DMS79 treated with DMSO at 0.1 percent for 48 hours (cell line): Measurements from ENCODE around the gene FNBP1L.

Experiments used
- DNase-seq: peaks from one replicate; lab custom pipeline; 2025; lab: John Stamatoyannopoulos, UW

The FNBP1L gene

DNA sequence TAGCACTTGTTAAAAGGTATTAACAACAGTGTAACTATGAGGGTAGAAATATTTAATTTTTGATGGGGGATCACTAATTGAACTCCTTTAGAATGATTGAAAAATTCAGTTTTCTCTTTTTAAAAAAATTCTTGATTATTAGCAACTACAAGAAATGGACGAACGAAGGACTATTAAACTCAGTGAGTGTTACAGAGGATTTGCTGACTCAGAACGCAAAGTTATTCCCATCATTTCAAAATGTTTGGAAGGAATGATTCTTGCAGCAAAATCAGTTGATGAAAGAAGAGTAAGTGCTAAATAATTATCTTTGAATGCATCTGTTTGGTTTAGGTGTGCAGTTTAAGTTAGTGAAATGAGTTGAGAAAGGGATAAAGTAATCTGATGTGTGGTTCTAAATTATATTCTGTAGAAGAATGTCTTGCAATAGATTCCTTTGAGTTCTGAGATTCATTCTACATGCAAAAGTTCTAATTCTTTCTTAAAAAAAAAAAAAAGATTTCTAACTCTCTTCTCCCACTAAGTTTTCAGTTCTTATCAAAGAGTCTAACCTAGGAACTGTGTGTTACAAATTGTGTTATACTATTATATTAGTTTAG lies 85.0 kb downstream of the FNBP1L start:
- no peak for DNase-seq

DNA sequence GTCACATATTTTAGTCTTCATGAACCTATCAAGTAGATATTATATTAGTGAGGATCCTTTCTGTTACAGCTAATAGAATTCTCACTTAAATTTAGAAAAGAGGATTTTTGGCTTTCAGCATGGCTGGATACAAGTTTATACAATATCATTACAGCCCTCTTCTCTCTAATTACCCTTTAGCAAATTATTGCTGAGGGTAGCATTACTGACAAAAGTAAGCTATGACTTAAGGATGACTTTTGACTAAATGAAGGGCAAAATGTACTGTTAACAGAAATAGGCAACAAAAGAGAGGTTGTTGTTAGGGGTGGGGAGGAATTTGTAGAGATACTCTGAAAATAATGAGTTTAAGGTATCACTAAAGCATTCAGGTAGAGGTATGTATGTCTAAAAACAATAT lies 85.8 kb downstream of the FNBP1L start:
- no peak for DNase-seq

DNA sequence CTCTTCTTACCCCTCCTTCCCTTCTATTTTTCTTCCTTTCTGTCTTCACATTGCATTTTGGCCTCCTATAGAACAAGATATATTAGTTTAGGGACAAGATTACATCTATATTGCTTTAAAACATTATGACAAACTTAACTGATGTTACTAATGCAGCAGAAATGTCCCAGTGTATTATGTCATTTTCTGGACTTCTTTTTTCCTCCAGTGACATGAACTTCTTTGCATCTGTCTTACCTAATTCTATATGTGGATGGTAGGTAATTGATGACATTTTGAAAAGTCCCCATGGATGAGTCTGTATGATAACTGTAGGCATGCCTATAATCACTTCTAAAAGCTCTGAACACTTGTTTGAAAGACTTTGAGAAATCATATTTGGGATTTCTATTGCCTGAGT lies 89.5 kb downstream of the FNBP1L start:
- no peak for DNase-seq

DNA sequence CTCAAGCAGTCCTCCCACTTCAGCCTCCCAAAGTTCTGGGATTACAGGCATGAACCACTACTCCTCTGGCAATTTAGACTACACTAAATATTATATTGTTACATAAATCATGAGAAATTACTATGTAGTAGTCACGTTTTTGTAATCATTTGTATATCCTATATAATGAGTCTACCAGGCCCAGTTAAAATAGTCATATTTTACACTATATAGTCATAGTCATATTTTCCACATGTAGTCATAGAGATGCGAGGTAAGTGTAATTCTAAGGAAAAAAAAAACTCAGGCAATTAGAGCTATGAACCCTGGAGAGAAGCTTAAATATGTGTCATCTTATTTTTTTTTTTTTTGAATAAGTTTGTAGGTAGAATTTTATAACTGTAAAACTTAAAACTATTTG lies 90.0 kb downstream of the FNBP1L start:
- DNase-seq: no peak

DNA sequence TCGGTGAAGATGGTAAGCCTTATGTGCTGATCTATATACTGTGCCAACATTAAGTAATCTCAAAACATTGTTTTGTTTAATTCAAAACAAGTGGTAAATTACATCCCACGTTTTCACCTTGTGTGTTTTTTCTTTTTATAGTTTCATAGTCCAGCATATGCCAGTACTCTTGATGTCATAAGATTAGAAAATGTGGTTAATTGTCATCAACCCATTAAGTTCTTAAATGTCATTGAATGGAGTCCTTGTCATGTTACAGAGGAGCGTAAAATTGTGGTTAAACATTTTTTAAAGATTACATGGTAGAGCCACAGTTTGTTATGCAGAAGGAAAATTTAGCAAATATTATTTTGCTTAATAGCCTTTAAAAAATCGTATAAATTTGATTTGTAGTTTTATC lies 93.1 kb downstream of the FNBP1L start:
- DNase-seq: no peak

DNA sequence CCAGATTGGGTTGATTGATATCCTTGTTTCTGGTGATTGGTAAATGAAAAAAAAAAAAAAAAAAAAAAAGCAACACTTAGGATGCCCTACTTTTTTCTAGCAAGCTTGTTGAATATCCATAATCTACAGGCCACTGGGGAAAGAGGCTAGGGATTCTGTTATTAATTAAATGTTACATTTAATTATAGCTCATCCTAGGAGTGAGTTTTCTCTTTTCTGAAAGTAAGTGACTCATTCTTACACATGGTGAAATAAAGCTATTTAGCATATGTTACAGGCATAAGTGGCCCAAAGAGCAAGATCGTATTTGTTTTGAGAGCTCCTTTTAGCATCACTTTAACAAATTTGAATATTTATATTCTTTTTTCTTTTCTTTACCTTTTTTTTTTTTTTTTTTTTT lies 94.5 kb downstream of the FNBP1L start:
- DNase-seq: no peak

DNA sequence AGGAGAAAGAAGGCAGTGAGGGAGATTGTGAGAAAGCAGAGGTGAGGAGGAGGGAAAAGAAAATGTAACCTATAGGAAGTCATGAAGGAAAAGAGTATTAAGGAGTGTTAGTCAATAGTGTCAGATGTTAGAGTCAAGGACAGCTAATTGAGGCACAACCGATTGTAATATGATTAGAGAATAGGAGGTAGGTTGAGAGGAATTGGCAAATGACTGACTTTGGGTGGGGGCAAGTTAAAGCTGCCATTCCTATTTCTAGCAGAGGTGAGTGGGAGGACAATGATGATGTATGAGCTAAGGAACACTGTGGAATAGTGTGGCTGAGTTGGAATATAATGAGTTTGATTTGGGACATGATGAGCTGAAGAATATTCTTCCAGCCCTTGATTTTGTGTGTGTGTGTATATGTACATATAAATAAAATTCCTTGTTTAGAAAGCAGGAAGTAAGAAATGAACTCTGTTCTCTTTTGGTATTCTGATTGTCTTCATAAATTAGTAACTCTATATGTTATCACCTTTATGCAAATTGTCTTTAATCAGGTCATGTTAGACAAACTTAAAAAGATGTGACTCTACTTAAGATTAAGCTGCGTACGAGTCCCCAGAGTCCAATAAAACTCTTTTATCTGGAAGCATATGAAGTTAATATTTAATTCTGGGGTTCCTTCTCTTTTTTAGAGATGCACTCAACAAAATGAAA lies 98.4 kb downstream of the FNBP1L start:
- DNase-seq: no peak

DNA sequence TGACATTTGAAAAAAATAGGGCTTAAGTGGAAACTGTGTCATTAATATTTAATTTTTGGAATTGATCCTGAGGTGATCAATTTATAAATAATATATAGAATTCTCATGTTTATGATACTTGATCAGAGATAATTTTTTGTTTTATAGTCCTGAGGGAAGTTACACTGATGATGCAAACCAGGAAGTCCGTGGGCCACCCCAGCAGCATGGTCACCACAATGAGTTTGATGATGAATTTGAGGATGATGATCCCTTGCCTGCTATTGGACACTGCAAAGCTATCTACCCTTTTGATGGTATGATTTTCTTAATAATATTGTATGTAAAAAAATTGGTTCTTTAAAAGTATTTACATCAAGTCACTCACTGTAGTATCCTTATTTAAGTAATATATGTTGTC lies 101.2 kb downstream of the FNBP1L start:
- DNase-seq: no peak

DNA sequence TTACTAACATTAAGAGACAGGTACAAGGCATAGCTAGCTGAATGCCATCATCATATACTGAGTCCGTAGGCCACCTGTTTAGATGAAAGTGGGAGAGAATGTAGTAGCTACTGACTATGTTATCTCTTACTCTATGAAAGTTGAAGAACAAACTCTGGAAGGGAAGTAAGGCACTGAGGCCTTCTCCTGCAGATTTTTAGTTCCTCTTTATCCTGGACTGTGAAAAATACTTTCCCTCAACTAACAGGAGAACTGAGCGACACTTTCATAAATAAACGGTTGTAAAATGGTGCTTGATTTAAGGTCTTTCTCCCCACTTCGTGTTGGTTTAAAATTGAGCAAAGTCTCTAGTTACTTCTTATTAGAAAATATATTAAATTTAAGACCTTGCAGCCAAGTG lies 101.9 kb downstream of the FNBP1L start:
- no peak for DNase-seq

DNA sequence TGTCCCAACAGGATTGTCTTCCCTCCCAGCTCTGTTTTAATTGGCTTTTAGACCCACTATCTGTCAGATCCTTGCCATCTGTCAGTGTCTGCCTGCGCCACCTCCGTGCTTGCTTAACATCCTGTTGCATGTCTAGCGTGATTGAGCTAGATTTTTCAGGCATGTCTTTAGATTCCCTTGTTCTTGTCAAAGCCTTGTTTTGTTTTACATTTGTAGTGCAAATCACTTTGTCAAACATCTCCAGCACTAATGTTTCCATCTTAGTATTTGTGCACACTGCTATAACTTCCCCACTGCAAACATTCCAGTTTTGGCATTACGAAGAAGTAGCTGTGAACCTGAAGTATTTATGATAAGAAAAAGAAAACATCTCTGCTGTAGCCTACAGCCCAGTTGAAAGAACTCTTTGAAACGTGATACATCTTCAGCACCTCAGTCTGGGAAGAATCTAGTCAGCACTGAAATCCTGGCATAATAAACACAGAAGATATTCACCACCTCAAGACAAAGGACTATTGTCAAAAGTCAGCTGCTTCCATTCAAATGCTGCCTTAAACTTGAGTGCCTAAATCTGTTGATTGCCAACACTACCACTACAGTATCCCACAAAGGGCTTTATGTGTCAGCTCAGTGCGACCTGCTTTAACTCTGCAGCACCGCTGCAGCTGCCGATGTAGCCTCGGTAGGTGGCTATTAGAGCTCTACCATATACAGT lies 105.0 kb downstream of the FNBP1L start:
- no peak for DNase-seq

DNA sequence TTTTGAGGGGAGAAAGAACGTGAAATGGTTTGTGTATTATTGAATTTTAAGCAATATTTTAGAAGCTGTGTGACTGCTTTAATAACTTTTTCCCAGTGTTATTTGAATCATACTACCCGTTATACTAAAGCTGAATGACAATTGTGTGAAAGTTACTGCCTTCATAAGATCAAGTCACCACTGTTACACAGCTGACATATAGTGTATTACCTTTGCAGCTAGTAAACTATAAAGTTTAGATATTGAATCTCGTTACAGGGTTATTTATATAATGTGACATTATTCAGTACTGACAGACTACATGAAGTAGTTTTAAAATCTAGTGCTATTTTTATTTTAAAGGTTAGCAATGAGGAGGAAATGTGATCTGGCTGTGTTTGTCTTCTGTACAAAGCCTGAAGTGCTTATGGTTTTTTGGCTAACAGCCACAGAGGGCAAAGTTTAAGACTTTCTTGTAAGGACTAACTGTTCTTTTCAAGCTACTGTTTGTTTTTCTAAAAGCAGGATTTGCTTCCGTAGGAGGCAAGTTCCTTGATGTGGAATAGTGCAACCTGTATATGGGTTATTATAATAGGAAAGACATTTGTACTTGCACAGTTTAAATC lies 106.1 kb downstream of the FNBP1L start:
- peak; percentile 27 for DNase-seq

DNA sequence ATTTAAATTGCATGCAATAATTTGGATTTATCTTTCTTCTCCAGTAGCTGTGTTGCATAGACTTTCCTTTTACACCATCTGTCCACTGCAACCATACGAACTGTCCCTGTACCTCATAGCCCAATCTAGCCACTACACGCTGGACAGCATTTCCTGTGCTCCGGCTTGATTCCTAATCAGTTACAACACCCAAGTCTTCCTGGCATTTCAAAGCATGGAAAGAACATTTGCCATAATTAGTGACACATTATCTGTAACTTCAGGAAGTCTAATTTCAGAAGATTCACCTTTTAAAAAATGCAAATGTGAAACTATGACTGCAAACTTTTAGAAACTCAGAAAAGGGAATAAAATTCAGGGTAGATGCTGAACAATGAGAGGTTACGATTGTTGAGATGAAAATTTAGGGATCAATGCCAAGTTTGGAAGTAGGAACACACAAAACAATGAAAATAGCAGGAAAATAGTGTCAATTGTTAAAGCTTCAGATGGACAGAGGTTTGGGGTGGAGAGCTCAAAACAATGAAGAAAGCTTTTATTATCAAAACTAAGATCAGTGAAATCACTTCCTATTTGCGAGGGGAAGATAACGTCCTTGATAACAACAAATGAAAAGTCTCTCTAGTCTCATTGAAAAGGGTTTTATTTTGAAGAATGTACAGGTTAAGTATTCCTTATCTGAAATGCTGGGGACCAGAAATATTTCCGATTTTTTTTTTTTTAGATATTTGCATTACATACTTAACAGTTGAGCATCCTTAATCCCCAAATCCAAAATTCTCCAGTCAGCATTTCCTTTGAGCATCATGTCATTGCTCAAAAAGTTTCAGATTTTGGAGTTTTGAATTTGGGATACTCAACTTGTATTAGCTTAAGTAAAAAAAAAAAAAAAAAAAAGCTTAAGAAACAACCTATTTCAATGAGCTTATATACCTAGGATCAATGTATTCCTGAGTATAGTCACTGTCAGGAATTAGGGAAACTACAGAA lies 107.3 kb downstream of the FNBP1L start:
- DNase-seq: no peak

DNA sequence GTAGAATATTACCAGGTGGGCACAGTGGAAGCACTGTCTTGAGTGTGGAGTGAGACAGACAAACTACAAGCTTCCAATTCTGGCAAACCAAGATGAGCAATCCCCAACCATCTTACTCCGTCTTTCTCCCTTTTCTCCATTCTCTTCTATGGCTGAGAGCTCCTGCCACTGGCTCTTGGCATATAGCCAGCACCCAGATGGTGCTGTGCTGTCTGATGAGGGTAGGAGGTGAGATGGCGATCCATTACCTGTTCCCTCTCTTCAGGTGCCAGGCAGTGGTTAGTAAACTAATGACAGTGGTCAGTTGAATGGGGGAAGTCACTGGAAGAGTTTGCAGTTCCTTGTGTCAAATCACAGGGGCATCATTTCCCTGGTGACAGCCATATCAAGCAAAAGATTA lies 108.4 kb downstream of the FNBP1L start:
- peak; percentile 29 for DNase-seq

DNA sequence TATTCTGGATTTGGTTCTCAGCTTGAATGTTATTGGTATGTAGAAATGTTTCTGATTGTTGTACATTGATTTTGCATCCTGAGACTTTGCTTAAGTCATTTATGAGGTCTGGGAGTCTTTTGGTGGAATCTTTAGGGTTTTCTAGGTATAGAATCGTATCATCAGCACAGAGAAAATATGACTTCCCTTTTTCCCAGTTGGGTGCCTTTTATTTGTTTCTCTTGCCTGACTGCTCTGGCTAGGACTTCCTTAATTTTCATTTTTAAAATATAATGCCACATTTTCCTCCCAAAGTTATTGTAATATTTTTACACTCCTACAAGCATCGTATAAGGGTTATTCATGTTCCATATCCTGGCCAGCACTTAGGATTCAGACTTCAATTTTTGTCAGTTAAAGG lies 111.1 kb downstream of the FNBP1L start:
- no peak for DNase-seq

DNA sequence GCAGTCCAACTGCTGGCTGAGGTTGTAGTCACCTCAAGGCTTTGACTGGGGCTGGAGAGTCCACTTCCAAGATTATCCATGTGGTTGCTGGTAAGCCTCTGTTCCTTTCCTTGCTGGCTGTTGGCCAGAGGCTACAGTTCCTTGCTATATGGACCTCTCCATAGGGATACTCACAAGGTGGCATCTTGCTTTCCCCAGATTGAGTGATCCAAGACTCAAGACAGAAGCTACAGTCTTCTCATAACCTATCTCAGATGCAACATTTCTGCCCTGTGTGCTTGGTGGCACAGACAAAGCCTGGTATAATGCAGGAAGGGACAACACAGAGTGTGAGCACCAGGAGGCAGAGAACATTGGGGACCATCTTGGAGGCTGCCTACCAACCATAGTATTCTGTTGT lies 111.8 kb downstream of the FNBP1L start:
- no peak for DNase-seq

DNA sequence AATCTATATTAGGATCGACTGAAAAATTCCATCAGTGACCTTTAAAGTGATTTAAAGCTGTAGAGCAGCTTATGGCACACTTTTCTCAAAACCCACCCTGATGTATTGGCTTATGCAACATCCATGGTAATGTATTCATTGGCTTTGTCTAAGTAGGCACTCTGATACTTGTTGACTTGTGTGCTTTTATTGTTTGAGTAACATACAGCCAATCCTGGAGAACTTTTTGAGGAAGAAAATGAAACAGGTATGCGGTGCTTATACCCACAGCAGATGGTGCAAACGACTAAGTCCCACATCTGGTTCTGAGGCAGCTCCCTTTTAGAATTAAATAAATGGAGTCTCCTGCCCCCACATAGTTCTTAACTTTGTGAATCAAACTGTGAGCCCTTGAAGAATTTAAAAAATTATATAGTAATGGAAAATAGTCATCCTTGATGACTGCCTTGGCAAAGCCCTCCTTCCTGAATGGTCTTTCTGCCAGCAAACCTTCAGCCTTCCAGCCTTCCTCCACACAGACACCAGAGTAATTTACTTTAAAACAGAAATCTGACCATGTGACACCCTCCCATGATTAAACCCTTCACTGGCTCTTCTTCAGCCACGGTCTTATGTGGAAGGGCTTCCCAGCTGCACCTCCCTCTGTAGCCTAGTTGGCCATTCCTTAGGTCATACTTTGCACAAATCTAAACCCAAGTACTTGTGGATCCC lies 117.7 kb downstream of the FNBP1L start:
- no peak for DNase-seq

DNA sequence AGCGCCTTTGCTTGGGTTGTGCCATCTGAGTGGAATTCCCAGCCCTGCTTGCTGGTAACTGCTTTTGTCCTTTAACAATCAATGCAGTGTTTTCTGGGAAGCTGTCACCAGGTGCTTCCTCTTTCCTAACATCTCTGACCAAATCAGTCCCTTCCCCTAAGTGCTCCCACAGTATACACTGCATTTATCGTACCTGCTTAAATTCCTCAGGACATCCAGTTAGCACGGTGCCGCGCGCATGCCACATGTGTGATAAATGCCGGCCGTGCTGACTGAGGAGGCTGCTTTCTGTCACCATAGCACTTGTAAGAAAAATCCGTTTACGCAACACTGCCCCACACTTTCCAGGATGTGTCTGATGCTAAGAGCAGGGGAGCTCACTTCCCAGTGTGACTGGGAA lies 118.3 kb downstream of the FNBP1L start:
- DNase-seq: no peak

DNA sequence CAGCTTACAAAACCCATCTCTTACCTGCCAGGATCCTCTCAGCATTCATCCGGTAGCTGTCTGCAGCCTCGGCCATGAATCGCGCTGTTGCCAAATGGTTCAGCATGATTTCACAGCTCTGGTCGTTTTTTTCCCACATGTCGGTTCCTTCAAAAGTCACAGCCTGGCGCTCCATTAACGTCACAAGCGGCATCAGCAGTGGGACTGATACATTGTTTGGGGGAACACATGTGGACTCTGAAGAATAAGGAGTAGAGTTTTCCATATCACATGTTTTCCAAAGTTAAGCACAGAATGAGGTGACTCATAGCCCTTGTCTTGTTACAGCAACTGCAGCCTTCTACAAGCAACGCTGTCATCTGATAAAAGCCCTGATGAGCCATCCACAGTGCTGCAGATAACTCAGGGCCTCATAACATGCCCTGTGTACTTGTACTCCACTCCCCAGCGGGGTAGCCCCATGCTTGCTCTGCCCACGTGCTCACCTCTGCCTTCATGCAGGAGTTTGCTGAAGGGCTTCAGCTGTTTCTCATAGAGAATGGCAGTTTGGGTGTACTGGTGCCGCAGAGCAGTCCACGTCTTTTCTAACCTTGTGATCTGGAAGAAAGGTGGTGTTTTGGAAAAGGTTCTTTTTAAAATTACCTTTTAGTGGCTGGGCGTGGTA lies 119.5 kb downstream of the FNBP1L start:
- no peak for DNase-seq

DNA sequence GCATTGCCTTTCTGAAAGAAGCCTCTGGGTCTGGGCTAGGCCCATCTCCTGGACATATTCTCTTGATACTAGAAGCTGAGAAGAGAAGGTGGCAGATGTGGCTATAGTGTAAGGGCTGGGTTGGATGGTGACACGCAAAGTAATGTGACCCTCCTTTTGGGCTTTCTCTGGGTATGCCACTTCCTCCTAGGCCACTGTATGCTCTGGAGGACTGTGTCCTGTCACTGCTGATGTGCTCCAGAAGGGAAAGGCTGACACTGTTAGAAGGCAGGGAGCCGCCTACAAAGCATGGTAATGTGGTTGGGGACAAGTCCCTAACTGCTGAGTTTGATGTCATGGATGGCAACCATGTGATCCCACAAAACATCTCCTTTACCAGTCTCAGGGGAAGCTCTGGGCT lies 121.6 kb downstream of the FNBP1L start:
- no peak for DNase-seq

DNA sequence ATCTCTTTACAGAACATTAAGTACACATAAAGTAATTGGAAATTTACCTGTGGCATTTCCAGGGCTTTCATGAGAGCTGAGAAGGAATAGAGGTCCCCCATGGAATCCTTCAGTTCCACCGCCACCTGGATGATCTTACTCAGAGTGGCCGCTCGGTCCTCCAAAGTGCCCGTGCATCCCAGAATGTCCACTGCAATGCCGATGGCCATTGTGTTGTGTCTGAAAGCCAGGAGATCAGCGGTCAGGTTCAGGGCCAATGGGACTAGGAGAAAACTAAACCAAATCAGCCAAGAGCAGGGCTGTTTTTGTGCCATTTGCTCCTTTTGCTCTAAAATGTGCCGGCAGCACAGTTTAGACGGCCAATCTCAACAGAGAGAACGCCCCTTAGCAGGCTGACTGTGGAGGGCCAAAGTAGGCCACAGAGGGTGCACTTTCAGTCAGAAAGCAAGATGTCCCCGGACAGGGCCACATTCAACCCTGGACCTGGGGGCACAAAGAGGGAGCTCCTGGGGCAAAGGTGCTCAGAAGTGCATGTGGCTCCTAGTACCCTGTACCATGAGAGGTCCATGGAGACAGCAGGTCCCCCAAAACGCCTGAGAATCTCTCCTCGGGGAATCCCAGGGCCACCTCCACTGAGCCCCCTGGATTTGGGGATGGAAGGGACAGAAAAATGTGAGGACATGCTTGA lies 123.8 kb downstream of the FNBP1L start:
- DNase-seq: no peak
